Calu3 (cell line): ENCODE data around the gene ACAA1. TPM values are rescaled to one million over a fixed set of nuclear protein-coding genes. Genes with fewer than 3 reads are reported as not detected.

Source experiments
- BruUV-seq: library from RNA; stranded (reverse); fragments of 400-500 nt; replicated peaks from 2 replicates; lab custom pipeline; 2021; lab: Mats Ljungman, UMichigan
- CTCF ChIA-PET: fragments of 300-600 bp; sonication (Branson Sonifier 250); formaldehyde crosslinking; loops from one replicate; lab custom pipeline; 2022; ENCODE audit warnings: antibody characterized with exemption; lab: Charles Lee
- DNase-seq: peaks from one replicate; pipeline ENCODE4 v3.0.0; 2022
- H3K27ac Mint-ChIP-seq: one replicate; pipeline ENCODE4 v1.8.0; 2022; ENCODE audit warnings: mixed read lengths; ENCODE audit not compliant: unreplicated experiment
- H3K27me3 Mint-ChIP-seq: one replicate; pipeline ENCODE4 v1.8.0; 2022; ENCODE audit warnings: mixed read lengths; ENCODE audit not compliant: unreplicated experiment
- H3K36me3 Mint-ChIP-seq: one replicate; pipeline ENCODE4 v1.8.0; 2022; ENCODE audit warnings: mild to moderate bottlenecking, moderate library complexity, mixed read lengths; ENCODE audit not compliant: insufficient read depth, unreplicated experiment
- H3K4me1 Mint-ChIP-seq: one replicate; pipeline ENCODE4 v1.8.0; 2022; ENCODE audit warnings: mild to moderate bottlenecking, low read depth, mixed read lengths; ENCODE audit not compliant: unreplicated experiment
- H3K4me3 Mint-ChIP-seq: one replicate; pipeline ENCODE4 v1.8.0; 2022; ENCODE audit warnings: mild to moderate bottlenecking, low read depth, moderate library complexity, mixed read lengths; ENCODE audit not compliant: unreplicated experiment
- H3K9me3 Mint-ChIP-seq: one replicate; pipeline ENCODE4 v1.8.0; 2022; ENCODE audit warnings: low read depth, mixed read lengths; ENCODE audit not compliant: unreplicated experiment
- CTCF ChIP-seq: fragments of 200-600 bp; IDR thresholded peaks from one replicate; pipeline ENCODE4 v1.8.0; 2022; ENCODE audit warnings: antibody characterized with exemption; ENCODE audit not compliant: unreplicated experiment
- intact Hi-C: fragments of 100-400 bp; cut with micrococcal nuclease; formaldehyde crosslinking; loops from one replicate; pipeline ENCODE4 v1.10.0; 2022; ENCODE audit not compliant: unreplicated experiment
- total RNA-seq: library from RNA; stranded (reverse); gene quantifications from 2 replicates; pipeline ENCODE4 v1.2.3, GENCODE V29; 2022

Gene ACAA1
- total RNA-seq, 1 experiment from 2014 or later: 64.5 TPM

- H3K9me3 Mint-ChIP-seq: peaks cover 4% of the 10 kb centered on the region
- TF ChIP-seq CTCF: no peak
- peaks cover 5% of the 10 kb centered on the region for H3K27me3 Mint-ChIP-seq
- intact Hi-C loops: no loop called here
- H3K4me1 Mint-ChIP-seq: no peaks in the 10 kb centered on the region
- H3K27ac Mint-ChIP-seq: no peak overlapping the region
- no peak for DNase-seq
- H3K4me3 Mint-ChIP-seq: no peak overlapping the region
- BruUV-seq: no TSS peak
- H3K36me3 Mint-ChIP-seq: peaks cover 8% of the 10 kb centered on the region
- CTCF ChIA-PET: no interaction called here
These were observed 26.4 kb downstream of the ACAA1 start for GRCh38 chr3:38110314-38111050.

GRCh38 chr3:38109580-38110313 is 27.2 kb downstream of the ACAA1 start:
- TF ChIP-seq CTCF: no peak
- Mint-ChIP-seq H3K27me3 (no peaks in the 10 kb centered on the region), H3K4me3 (no peak overlapping the region), H3K4me1 (no peaks in the 10 kb centered on the region), H3K27ac (no peak overlapping the region), H3K36me3 (peaks cover under 1% of the 10 kb centered on the region), H3K9me3 (peaks cover 4% of the 10 kb centered on the region)
- intact Hi-C loops: no loop called here
- no TSS peak for BruUV-seq
- DNase-seq: no peak
- CTCF ChIA-PET: no interaction called here

DNA sequence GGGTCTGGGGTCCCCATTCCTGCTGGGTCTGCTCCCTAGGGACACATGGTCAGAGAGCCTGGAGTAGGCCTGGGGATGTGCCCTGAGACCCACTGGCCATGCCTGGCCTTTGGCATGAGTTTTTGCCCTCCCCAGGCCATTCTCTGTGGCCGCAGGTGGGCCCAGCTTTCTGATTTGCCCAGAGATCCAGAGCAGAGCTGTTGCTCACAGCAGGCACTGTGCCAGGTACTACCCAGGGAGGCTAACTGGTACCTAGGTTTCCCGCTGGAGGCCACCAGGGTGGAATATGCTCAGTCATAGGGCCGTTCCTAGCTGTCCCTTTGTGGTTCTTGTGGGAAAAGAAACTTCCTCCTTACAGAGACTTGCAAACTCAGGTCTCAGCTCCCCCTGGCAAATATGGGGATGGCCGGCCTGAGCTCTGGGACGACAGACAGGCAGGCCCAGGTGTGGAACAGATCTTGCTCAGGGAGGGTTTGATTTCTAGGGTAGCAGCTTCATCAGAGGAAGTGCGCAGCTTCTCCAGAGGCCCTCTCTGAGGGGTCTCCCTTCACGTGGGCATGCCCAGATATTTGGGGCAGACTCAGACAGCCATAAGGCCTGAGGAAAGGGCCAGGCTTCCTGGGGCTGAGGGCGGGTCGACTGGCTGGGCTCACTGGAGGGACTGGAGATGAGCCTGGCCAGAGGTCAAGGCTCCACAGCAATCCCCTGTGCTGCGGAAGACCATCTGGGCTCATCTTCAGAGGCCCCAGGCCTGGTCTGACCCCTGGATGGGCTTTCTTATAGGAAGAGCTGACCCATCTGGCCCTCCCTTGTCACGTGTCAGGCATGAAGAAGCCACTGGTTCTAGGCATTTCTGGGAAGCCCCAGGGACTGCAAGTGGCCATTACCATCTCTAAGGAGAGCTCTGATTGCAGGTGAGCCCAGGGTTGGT is 28.0 kb downstream of the ACAA1 start:
- H3K27ac Mint-ChIP-seq: no peak overlapping the region
- BruUV-seq: no TSS peak
- no peaks in the 10 kb centered on the region for H3K4me1 Mint-ChIP-seq
- H3K27me3 Mint-ChIP-seq: peaks cover 3% of the 10 kb centered on the region
- intact Hi-C loops: no loop called here
- no peak overlapping the region for H3K4me3 Mint-ChIP-seq
- H3K36me3 Mint-ChIP-seq: no peaks in the 10 kb centered on the region
- H3K9me3 Mint-ChIP-seq: peaks cover 4% of the 10 kb centered on the region
- CTCF ChIA-PET: no interaction called here
- DNase-seq: no peak
- TF ChIP-seq CTCF: no peak

- CTCF ChIA-PET: no interaction called here
- no peak for DNase-seq
- H3K4me1 Mint-ChIP-seq: no peaks in the 10 kb centered on the region
- intact Hi-C loops: no loop called here
- H3K4me3 Mint-ChIP-seq: no peak overlapping the region
- peaks cover 11% of the 10 kb centered on the region for H3K27me3 Mint-ChIP-seq
- H3K9me3 Mint-ChIP-seq: peaks cover 4% of the 10 kb centered on the region
- no peak overlapping the region for H3K27ac Mint-ChIP-seq
- TF ChIP-seq CTCF: no peak
- BruUV-seq: no TSS peak
- no peaks in the 10 kb centered on the region for H3K36me3 Mint-ChIP-seq
These were observed 28.8 kb downstream of the ACAA1 start for GRCh38 chr3:38107911-38108648.
